Hepatic stellate cell (primary cell): Measurements from ENCODE around the gene DMXL1.

Experiments
- DNase-seq: peaks from one replicate; pipeline ENCODE4 v3.0.0; 2011; ENCODE audit warnings: low spot score

The DMXL1 gene

GRCh38 chr5:119289438-119290044, 218.7 kb downstream of the DMXL1 start:
- no peak for DNase-seq

- no peak for DNase-seq
These were observed 219.3 kb downstream of the DMXL1 start for GRCh38 chr5:119290161-119290569.

- no peak for DNase-seq
These were observed 219.7 kb downstream of the DMXL1 start for GRCh38 chr5:119290607-119291006.

DNA sequence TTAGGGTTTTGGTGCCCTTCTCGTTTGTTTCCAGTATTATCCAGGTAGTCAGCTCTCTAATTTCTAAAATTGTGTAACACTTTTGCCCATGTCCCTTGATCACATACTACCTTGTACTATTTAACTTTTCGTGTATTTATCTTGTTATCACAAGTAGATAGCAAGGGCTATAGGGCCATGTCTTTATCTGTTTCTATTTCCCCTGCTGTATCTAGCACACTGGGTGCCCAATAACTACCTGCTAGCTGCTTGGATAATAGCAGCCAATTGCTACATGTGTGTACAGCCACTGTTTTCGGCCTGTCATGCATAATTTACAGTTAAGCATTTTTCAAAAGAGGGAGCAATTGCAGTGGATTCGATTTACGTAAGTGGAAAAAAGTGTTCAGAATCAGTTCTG, 220.2 kb downstream of the DMXL1 start:
- DNase-seq: no peak

DNA sequence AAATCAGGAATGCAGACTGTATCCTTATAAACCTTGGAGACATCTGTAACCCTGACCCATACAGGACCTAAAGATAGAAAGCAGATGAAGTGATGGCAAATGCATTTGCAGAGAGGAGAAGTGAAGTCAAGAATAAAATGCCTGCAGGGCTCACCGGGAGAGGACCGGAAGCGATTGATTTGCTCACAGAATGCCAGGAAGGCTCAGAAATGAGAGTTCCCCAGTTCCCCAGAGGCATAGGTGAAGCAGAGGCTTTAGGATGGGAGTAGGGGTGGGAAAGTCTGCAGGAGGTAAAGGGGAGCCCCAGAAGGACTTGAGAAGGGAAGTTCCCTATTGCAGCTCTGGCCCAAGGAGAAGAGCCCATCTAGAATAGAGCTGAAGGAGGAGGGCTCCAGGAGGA, 221.0 kb downstream of the DMXL1 start:
- DNase-seq: no peak

DNA sequence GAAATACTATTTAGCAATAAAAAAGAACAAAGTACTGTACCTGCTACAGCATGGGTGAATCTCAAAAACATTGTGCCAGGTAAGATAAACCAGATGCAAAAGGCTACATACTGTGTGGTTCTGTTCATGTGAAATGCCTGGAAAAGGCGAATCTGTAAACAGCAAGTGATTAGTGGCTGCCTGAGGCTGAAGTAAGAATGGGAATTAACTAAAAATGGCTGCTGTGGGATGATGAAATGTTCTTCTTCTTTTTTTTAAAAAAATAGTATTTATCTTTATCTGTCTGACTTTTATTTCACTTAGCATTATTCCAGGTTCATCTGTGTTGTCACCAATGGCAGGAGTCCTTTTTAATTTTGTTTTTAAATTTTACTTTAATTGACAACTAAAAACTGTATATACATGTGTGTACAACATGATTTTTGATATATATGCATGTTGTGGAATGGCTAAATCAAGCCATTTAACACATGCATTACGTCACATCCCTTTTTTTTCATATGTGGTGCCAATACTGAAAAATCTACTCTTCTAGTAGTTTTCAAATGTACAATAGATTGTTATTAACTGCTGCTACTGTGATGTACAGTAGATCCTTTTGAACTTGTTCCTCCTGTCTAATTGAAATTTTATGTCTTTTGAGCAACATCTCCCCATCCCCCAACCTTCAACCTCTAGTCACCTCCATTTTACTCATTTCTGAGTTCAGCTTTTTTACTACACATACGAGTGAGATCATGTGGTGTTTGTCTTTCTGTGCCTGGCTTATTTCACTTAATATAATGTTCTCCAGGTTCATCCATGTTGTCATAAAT, 222.0 kb downstream of the DMXL1 start:
- no peak for DNase-seq

GRCh38 chr5:119293516-119293829, 222.6 kb downstream of the DMXL1 start:
- no peak for DNase-seq
